ENCODE measurements around the gene DGKD.

Gene DGKD

GRCh38 chr2:233426619-233427342, 72.5 kb downstream of the DGKD start:
- no peak for TF ChIP-seq REST (IDR thresholded peaks at IDR 0.05; ENCODE audit: insufficient read depth in 1 of 2, low read depth in 2 of 2, low read length in 2 of 2)
- no peak for TF ChIP-seq POLR2AphosphoS5 (IDR thresholded peaks at IDR 0.05; ENCODE audit: low read depth, low read length)
- TF ChIP-seq SIN3A (IDR thresholded peaks at IDR 0.05; ENCODE audit: borderline replicate concordance, insufficient read depth, low read length): no peak
- no peak for TF ChIP-seq TAF1 (IDR thresholded peaks at IDR 0.05; ENCODE audit: borderline replicate concordance, insufficient read depth, low read length)
- no peak for TF ChIP-seq FOXP2 (optimal IDR thresholded peaks at IDR 0.05; ENCODE audit: borderline replicate concordance, extremely low read depth, extremely low read length, insufficient read depth)

DNA sequence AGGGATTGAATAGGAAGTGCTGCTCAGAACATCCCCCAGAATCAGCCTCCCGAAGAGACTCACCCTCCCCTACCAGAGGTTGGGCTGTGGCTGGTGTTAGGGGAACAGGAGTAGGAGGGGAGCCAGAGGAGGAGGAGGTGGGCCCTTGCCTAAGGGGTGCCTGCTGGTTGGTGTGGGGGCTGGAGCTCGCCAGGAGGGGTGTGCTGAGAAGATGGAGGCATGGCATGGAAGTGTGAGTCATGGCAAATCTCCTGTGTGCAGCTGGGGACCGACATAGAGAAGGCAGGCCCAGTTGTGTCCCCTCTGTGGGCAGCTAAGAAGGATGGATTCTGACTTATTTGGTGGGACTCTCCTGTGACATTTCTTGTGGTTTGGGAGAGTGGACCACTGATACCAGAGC, 73.7 kb downstream of the DGKD start:
- TF ChIP-seq TAF1 (IDR thresholded peaks at IDR 0.05; ENCODE audit: borderline replicate concordance, insufficient read depth, low read length): no peak
- no peak for TF ChIP-seq FOXP2 (optimal IDR thresholded peaks at IDR 0.05; ENCODE audit: borderline replicate concordance, extremely low read depth, extremely low read length, insufficient read depth)
- no peak for TF ChIP-seq POLR2AphosphoS5 (IDR thresholded peaks at IDR 0.05; ENCODE audit: low read depth, low read length)
- no peak for TF ChIP-seq SIN3A (IDR thresholded peaks at IDR 0.05; ENCODE audit: borderline replicate concordance, insufficient read depth, low read length)
- TF ChIP-seq REST (IDR thresholded peaks at IDR 0.05; ENCODE audit: insufficient read depth in 1 of 2, low read depth in 2 of 2, low read length in 2 of 2): no peak

DNA sequence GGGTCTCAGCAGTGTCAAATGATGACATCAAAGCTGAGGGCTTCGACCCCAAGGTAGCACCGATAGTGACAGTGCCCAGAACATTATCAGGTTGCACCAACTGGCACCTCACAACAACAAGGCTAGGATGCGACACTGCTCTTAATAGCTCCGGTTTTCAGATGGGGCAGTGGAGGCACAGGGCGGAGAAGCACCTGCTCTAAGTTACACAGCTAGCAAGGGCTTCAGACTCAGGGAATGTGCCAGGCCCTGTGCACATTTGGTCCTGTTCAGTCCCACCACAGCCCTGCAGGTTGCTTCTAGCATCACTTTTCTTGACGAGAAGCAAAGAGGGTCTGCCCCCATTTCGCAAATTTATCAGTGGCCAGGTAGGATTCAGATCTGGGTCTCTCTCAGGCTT, 74.1 kb downstream of the DGKD start:
- TF ChIP-seq TAF1 (IDR thresholded peaks at IDR 0.05; ENCODE audit: borderline replicate concordance, insufficient read depth, low read length) (no peak), REST (IDR thresholded peaks at IDR 0.05; ENCODE audit: insufficient read depth in 1 of 2, low read depth in 2 of 2, low read length in 2 of 2) (no peak), FOXP2 (optimal IDR thresholded peaks at IDR 0.05; ENCODE audit: borderline replicate concordance, extremely low read depth, extremely low read length, insufficient read depth) (no peak), POLR2AphosphoS5 (IDR thresholded peaks at IDR 0.05; ENCODE audit: low read depth, low read length) (no peak), SIN3A (IDR thresholded peaks at IDR 0.05; ENCODE audit: borderline replicate concordance, insufficient read depth, low read length) (no peak)

- no peak for TF ChIP-seq TAF1 (IDR thresholded peaks at IDR 0.05; ENCODE audit: borderline replicate concordance, insufficient read depth, low read length)
- no peak for TF ChIP-seq FOXP2 (optimal IDR thresholded peaks at IDR 0.05; ENCODE audit: borderline replicate concordance, extremely low read depth, extremely low read length, insufficient read depth)
- no peak for TF ChIP-seq REST (IDR thresholded peaks at IDR 0.05; ENCODE audit: insufficient read depth in 1 of 2, low read depth in 2 of 2, low read length in 2 of 2)
- no peak for TF ChIP-seq SIN3A (IDR thresholded peaks at IDR 0.05; ENCODE audit: borderline replicate concordance, insufficient read depth, low read length)
- TF ChIP-seq POLR2AphosphoS5 (IDR thresholded peaks at IDR 0.05; ENCODE audit: low read depth, low read length): no peak
Measured at GRCh38 chr2:233429175-233429897, 75.0 kb downstream of the DGKD start.
